Liver (tissue), 9 donors: Measurements from ENCODE around the gene GPR68. TPM values are rescaled to one million over a fixed set of nuclear protein-coding genes. Genes with fewer than 3 reads are reported as not detected.

ENCODE experiments used
- DNase-seq: peaks from one replicate; pipeline ENCODE4 v3.0.0-alpha.2; 2017; ENCODE audit warnings: low spot score
- H3K27ac ChIP-seq, 2 donors: one replicate each; pipeline ENCODE4 v1.7.0; 2013; ENCODE audit warnings: inconsistent platforms in 2 of 2, low read length in 2 of 2, control low read depth in 1 of 2, low read depth in 1 of 2, mild to moderate bottlenecking in 1 of 2
- H3K27me3 ChIP-seq, 4 donors: one replicate each; pipeline versions ENCODE4 v1.6.1 to v1.7.0; 2013; ENCODE audit warnings: low read length in 3 of 4, inconsistent platforms in 1 of 4, mild to moderate bottlenecking in 1 of 4, moderate library complexity in 1 of 4; ENCODE audit not compliant: control insufficient read depth in 4 of 4, insufficient read depth in 4 of 4
- H3K36me3 ChIP-seq, 4 donors: one replicate each; pipeline versions ENCODE4 v1.6.1 to v1.7.0; 2013; ENCODE audit warnings: low read length in 3 of 4, mild to moderate bottlenecking in 3 of 4, low read depth in 1 of 4, moderate library complexity in 1 of 4; ENCODE audit not compliant: control insufficient read depth in 4 of 4, insufficient read depth in 3 of 4
- H3K4me1 ChIP-seq, 4 donors: one replicate each; pipeline versions ENCODE4 v1.6.1 to v1.7.0; 2013; ENCODE audit warnings: low read length in 3 of 4, mild to moderate bottlenecking in 3 of 4, moderate library complexity in 1 of 4; ENCODE audit not compliant: control insufficient read depth in 4 of 4, insufficient read depth in 4 of 4
- H3K4me3 ChIP-seq, 3 donors: one replicate each; pipeline versions ENCODE4 v1.6.1 to v1.7.0; 2013; ENCODE audit warnings: low read length in 3 of 3, control low read depth in 1 of 3, low read depth in 1 of 3, mild to moderate bottlenecking in 1 of 3
- H3K9ac ChIP-seq, 2 donors: one replicate each; pipeline ENCODE4 v1.7.0; 2013; ENCODE audit warnings: low read length in 2 of 2, mild to moderate bottlenecking in 2 of 2, moderate library complexity in 2 of 2, control low read depth in 1 of 2, low read depth in 1 of 2
- H3K9me3 ChIP-seq, 4 donors: one replicate each; pipeline versions ENCODE4 v1.6.1 to v1.7.0; 2013; ENCODE audit warnings: low read length in 3 of 4; ENCODE audit not compliant: control insufficient read depth in 4 of 4
- EGR1 ChIP-seq, 2 donors: IDR thresholded peaks; 2 replicates each; pipeline ENCODE4 v1.6.1; 2016 to 2018; ENCODE audit warnings: antibody characterized with exemption in 2 of 2, low read depth in 2 of 2
- FOXA1 ChIP-seq: IDR thresholded peaks from 2 replicates; pipeline ENCODE4 v1.6.1; 2016; ENCODE audit warnings: antibody characterized with exemption
- FOXA2 ChIP-seq: IDR thresholded peaks from 2 replicates; pipeline ENCODE4 v1.6.1; 2016; ENCODE audit warnings: antibody characterized with exemption
- GABPA ChIP-seq, 2 donors: IDR thresholded peaks in 1 of 2; conservative IDR thresholded peaks in 1 of 2; 2 replicates each; pipeline ENCODE4 v1.6.1; 2016; ENCODE audit warnings: antibody characterized with exemption in 2 of 2, mild to moderate bottlenecking in 1 of 2, moderate library complexity in 1 of 2
- HNF4A ChIP-seq, 2 donors: conservative IDR thresholded peaks; 2 replicates each; pipeline ENCODE4 v1.6.1; 2016; ENCODE audit warnings: antibody characterized with exemption in 2 of 2, mild to moderate bottlenecking in 2 of 2
- HNF4G ChIP-seq: IDR thresholded peaks from 2 replicates; pipeline ENCODE4 v1.6.1; 2016; ENCODE audit warnings: antibody characterized with exemption
- JUND ChIP-seq, 2 donors: IDR thresholded peaks; 2 replicates each; pipeline ENCODE4 v1.6.1; 2016; ENCODE audit warnings: antibody characterized with exemption in 2 of 2
- NR2F2 ChIP-seq: IDR thresholded peaks from 2 replicates; pipeline ENCODE4 v1.6.1; 2016; ENCODE audit warnings: antibody characterized with exemption
- RAD21 ChIP-seq, 2 donors: IDR thresholded peaks; 2 replicates each; pipeline ENCODE4 v1.6.1; 2016; ENCODE audit warnings: antibody characterized with exemption in 2 of 2, mild to moderate bottlenecking in 2 of 2
- RXRA ChIP-seq, 2 donors: IDR thresholded peaks; 2 replicates each; pipeline ENCODE4 v1.6.1; 2017 to 2018; ENCODE audit warnings: antibody characterized with exemption in 2 of 2, mild to moderate bottlenecking in 1 of 2
- SP1 ChIP-seq: IDR thresholded peaks from 2 replicates; pipeline ENCODE4 v1.6.1; 2018; ENCODE audit warnings: antibody characterized with exemption, mild to moderate bottlenecking
- TAF1 ChIP-seq: conservative IDR thresholded peaks from 2 replicates; pipeline ENCODE4 v1.6.1; 2016; ENCODE audit warnings: antibody characterized with exemption, mild to moderate bottlenecking
- YY1 ChIP-seq: IDR thresholded peaks from 2 replicates; pipeline ENCODE4 v1.6.1; 2016; ENCODE audit warnings: antibody characterized with exemption, mild to moderate bottlenecking
- ZBTB33 ChIP-seq: IDR thresholded peaks from 2 replicates; pipeline ENCODE4 v1.6.1; 2016; ENCODE audit warnings: antibody characterized with exemption
- WGBS: extraction: QIAGEN DNeasy Blood & Tissue Kit; methylation state at CpG from one replicate; pipeline ENCODE4 v1.1.7; 2013; 5-methylcytosine and 5-hydroxymethylcytosine counted together
- polyA plus RNA-seq, 2 donors: library from polyadenylated mRNA; stranded (reverse) in 1 of 2; unstranded in 1 of 2; fragments of 200-250 nt in 1 of 2; fragments of >200 nt in 1 of 2; fragmentation: Nextera tagmentation in 1 of 2; extraction: Ambion mirVana in 1 of 2; gene quantifications; one replicate each; pipeline versions ENCODE4 v1.2.1 to v1.2.3, GENCODE V29; 2013 to 2015
- total RNA-seq, 2 donors: library from RNA; depleted of rRNA; stranded (reverse); fragments of >200 nt; gene quantifications; one replicate each; pipeline ENCODE4 v1.2.3, GENCODE V29; 2014
- TF ChIP-seq, protein P1 (sequence below): fragments of 150-350 bp; IDR thresholded peaks from 2 replicates; pipeline ENCODE4 v1.5.1; 2017; ENCODE audit warnings: improper control_type of control experiment, low read depth, low read length; ENCODE audit not compliant: missing input control
- TF ChIP-seq, protein P2 (sequence below): IDR thresholded peaks from 2 replicates; pipeline ENCODE4 v1.6.1; 2016; ENCODE audit warnings: antibody characterized with exemption
- TF ChIP-seq, protein P3 (sequence below): IDR thresholded peaks from 2 replicates; pipeline ENCODE4 v1.6.1; 2016; ENCODE audit warnings: antibody characterized with exemption
- TF ChIP-seq, protein P4 (sequence below): IDR thresholded peaks from 2 replicates; pipeline ENCODE4 v1.6.1; 2016; ENCODE audit warnings: antibody characterized with exemption, mild to moderate bottlenecking
- donor health status: healthy.
- donor health status: healthy.
- donor health status: healthy.
- donor health status: healthy.
- donor health status: healthy.

Gene GPR68
- total and polyA plus RNA-seq, 4 donors, result 0.17 to 0.37 (median 0.33) TPM; not detected in 1

DNA sequence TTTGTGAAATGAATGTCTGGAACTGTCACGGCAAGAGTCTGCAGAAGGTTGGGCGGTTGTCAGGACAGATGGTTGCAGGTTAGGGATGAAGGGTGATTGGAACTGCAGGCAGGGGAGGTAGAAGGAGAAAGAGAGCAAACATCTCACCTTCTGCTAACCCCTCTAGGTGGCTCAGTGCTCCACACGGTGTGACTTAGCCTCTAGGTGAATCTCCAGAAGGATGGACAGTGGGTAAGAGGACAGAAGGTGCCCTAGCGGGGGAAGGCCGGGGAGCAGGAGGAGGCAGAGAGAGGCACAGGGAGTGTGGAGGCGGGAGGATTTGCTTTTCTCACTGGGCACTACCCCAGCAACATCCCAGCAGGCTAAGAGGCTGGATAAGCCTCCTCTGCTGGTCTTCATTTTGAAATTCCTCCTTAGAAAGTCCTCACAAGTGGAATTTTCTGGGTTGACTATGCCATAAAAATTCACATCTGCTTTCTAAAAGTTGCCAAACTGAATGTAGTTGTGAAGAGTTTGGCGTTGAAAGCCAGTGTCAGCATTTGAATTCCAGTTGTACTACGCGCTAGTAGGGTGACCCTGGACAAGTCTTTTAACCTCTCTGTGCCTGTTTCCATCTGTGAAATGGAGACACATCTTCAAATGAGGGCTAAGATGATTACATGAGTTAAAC lies 10.7 kb upstream of the GPR68 start:
- Histone ChIP-seq H3K9ac (no peak overlapping the region), H3K27ac (no peak overlapping the region), H3K4me1 (peaks cover 4 to 16% (median 5%) of the 10 kb centered on the region in 4 donors), H3K36me3 (no peaks in the 10 kb centered on the region), H3K27me3 (no peaks in the 10 kb centered on the region), H3K9me3 (no peaks in the 10 kb centered on the region), H3K4me3 (no peak overlapping the region)
- DNase-seq, result no peak
- TF ChIP-seq FOXA2 (no peak), TAF1 (no peak), RAD21 (IDR thresholded peaks at IDR 0.05) (no peak), YY1 (no peak), FOXA1 (no peak), RXRA (IDR thresholded peaks at IDR 0.05) (no peak), HNF4A (conservative IDR thresholded peaks at IDR 0.05) (no peak), NR2F2 (no peak), HNF4G (no peak), EGR1 (IDR thresholded peaks at IDR 0.05; ENCODE audit: low read depth in 2 of 2) (no peak), ZBTB33 (no peak), SP1 (no peak)
- TF ChIP-seq, protein P1, sequence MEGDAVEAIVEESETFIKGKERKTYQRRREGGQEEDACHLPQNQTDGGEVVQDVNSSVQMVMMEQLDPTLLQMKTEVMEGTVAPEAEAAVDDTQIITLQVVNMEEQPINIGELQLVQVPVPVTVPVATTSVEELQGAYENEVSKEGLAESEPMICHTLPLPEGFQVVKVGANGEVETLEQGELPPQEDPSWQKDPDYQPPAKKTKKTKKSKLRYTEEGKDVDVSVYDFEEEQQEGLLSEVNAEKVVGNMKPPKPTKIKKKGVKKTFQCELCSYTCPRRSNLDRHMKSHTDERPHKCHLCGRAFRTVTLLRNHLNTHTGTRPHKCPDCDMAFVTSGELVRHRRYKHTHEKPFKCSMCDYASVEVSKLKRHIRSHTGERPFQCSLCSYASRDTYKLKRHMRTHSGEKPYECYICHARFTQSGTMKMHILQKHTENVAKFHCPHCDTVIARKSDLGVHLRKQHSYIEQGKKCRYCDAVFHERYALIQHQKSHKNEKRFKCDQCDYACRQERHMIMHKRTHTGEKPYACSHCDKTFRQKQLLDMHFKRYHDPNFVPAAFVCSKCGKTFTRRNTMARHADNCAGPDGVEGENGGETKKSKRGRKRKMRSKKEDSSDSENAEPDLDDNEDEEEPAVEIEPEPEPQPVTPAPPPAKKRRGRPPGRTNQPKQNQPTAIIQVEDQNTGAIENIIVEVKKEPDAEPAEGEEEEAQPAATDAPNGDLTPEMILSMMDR, result no peak
- TF ChIP-seq, protein P2, sequence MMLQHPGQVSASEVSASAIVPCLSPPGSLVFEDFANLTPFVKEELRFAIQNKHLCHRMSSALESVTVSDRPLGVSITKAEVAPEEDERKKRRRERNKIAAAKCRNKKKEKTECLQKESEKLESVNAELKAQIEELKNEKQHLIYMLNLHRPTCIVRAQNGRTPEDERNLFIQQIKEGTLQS, result no peak
- TF ChIP-seq, protein P3, sequence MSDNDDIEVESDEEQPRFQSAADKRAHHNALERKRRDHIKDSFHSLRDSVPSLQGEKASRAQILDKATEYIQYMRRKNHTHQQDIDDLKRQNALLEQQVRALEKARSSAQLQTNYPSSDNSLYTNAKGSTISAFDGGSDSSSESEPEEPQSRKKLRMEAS, result no peak
- WGBS, result 79% methylated on average over 9 of the region's 9 CpGs

- Histone ChIP-seq H3K9ac (no peak overlapping the region), H3K4me1 (peaks cover 4 to 20% (median 5%) of the 10 kb centered on the region in 4 donors), H3K9me3 (no peaks in the 10 kb centered on the region), H3K4me3 (no peak overlapping the region), H3K27ac (no peak overlapping the region), H3K27me3 (no peaks in the 10 kb centered on the region), H3K36me3 (no peaks in the 10 kb centered on the region)
- no peak for DNase-seq
- 78% methylated on average over 3 of the region's 3 CpGs for WGBS
- TF ChIP-seq YY1, result no peak
- no peak for TF ChIP-seq GABPA (IDR thresholded peaks at IDR 0.05 in 1 of 2, conservative IDR thresholded peaks at IDR 0.05 in 1 of 2)
- TF ChIP-seq, protein P1, result no peak
- no peak for TF ChIP-seq JUND (IDR thresholded peaks at IDR 0.05)
- TF ChIP-seq EGR1 (IDR thresholded peaks at IDR 0.05; ENCODE audit: low read depth in 2 of 2), result no peak
- TF ChIP-seq SP1, result no peak
- TF ChIP-seq TAF1, result no peak
- TF ChIP-seq, protein P2, result no peak
- no peak for TF ChIP-seq HNF4A (conservative IDR thresholded peaks at IDR 0.05)
- TF ChIP-seq, protein P3, result no peak
- no peak for TF ChIP-seq HNF4G
- no peak for TF ChIP-seq NR2F2
- TF ChIP-seq FOXA2, result no peak
- no peak for TF ChIP-seq FOXA1
- no peak for TF ChIP-seq RAD21 (IDR thresholded peaks at IDR 0.05)
- TF ChIP-seq, protein P4, sequence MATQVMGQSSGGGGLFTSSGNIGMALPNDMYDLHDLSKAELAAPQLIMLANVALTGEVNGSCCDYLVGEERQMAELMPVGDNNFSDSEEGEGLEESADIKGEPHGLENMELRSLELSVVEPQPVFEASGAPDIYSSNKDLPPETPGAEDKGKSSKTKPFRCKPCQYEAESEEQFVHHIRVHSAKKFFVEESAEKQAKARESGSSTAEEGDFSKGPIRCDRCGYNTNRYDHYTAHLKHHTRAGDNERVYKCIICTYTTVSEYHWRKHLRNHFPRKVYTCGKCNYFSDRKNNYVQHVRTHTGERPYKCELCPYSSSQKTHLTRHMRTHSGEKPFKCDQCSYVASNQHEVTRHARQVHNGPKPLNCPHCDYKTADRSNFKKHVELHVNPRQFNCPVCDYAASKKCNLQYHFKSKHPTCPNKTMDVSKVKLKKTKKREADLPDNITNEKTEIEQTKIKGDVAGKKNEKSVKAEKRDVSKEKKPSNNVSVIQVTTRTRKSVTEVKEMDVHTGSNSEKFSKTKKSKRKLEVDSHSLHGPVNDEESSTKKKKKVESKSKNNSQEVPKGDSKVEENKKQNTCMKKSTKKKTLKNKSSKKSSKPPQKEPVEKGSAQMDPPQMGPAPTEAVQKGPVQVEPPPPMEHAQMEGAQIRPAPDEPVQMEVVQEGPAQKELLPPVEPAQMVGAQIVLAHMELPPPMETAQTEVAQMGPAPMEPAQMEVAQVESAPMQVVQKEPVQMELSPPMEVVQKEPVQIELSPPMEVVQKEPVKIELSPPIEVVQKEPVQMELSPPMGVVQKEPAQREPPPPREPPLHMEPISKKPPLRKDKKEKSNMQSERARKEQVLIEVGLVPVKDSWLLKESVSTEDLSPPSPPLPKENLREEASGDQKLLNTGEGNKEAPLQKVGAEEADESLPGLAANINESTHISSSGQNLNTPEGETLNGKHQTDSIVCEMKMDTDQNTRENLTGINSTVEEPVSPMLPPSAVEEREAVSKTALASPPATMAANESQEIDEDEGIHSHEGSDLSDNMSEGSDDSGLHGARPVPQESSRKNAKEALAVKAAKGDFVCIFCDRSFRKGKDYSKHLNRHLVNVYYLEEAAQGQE, result no peak
- TF ChIP-seq RXRA (IDR thresholded peaks at IDR 0.05), result no peak
Observed at GRCh38 chr14:91254461-91254860, 10.0 kb upstream of the GPR68 start.
